Measurements from ENCODE around the gene XBP1. TPM values are rescaled to one million over a fixed set of nuclear protein-coding genes. Genes with fewer than 3 reads are reported as not detected.

XBP1 gene
- polyA plus RNA-seq, 1 of the 3 experiments (the other 2 are of a cell fraction) = 55.6 TPM

GRCh38 chr22:28750471-28750881 lies 49.9 kb downstream of the XBP1 start:
- peak overlapping the region in 1 of 2 experiments; percentile 89; a peak in 2 of 4 replicates for H3K27ac ChIP-seq (ENCODE audit: low read depth in 2 of 2, low read length in 1 of 2)
- H3K9me2 ChIP-seq = no peaks in the 10 kb centered on the region
- H3K36me3 ChIP-seq (replicated peaks in 1 of 2; ENCODE audit: control insufficient read depth in 1 of 2, insufficient read depth in 2 of 2, low read length in 1 of 2) = peaks cover 5 to 46% of the 10 kb centered on the region in 2 experiments
- DNase-seq = no peak
- H3K4me1 ChIP-seq (ENCODE audit: control insufficient read depth in 1 of 2, insufficient read depth in 2 of 2, low read depth in 1 of 2, low read length in 1 of 2) = no peaks in the 10 kb centered on the region
- WGBS (ENCODE audit: low lambda C conversion rate) = 30% methylated on average over 6 of the region's 6 CpGs
- H3K27me3 ChIP-seq (ENCODE audit: insufficient read depth) = no peaks in the 10 kb centered on the region
- H3K4me2 ChIP-seq = peak overlapping the region; percentile 19
- peak overlapping the region in 1 of 2 experiments; percentile 35; a peak in 1 of 4 replicates for H3K4me3 ChIP-seq (ENCODE audit: low read depth in 2 of 2, low read length in 1 of 2)
- H2AFZ ChIP-seq (ENCODE audit: low read depth) = no peak overlapping the region
- no peaks in the 10 kb centered on the region for H3K9me3 ChIP-seq
- peaks cover 23% of the 10 kb centered on the region for H3F3A ChIP-seq (replicated peaks; ENCODE audit: insufficient read depth)
- ChIA-PET CTCF (no interaction called here), POLR2A (interaction anchor here (1.0 kb wide), 1 partner anchor 9 kb away, joined by 4 read pairs; no protein-coding TSS in a partner anchor)
- no peaks in the 10 kb centered on the region for H4K20me1 ChIP-seq (ENCODE audit: insufficient read depth)
- H3K79me2 ChIP-seq (ENCODE audit: insufficient read depth) = peaks cover 6% of the 10 kb centered on the region; the same call in 1 of the 2 replicates
- H3K9ac ChIP-seq = no peak overlapping the region
- TF ChIP-seq EZH2phosphoT487 (IDR thresholded peaks at IDR 0.05; ENCODE audit: borderline replicate concordance, low read depth) (no peak), ZBTB33 (IDR thresholded peaks at IDR 0.05; ENCODE audit: borderline replicate concordance, low read depth) (no peak), CHD2 (IDR thresholded peaks at IDR 0.05; ENCODE audit: low read length, partially characterized antibody) (no peak), FOXJ3 (CRISPR knock-in tag; IDR thresholded peaks at IDR 0.05) (no peak), YY1 (IDR thresholded peaks at IDR 0.05; ENCODE audit: low read depth) (no peak), FOXM1 (IDR thresholded peaks at IDR 0.05; ENCODE audit: low read depth) (no peak), REST (IDR thresholded peaks at IDR 0.05; ENCODE audit: low read depth, low read length) (no peak), GATA2 (CRISPR knock-in tag; IDR thresholded peaks at IDR 0.05) (no peak), MXI1 (IDR thresholded peaks at IDR 0.05; ENCODE audit: low read depth, low read length) (no peak), RCOR1 (IDR thresholded peaks at IDR 0.05; ENCODE audit: low read length) (no peak), JUND (IDR thresholded peaks at IDR 0.05) (peak; percentile 10; the same call in 1 of the 2 replicates), EP300 (IDR thresholded peaks at IDR 0.05; ENCODE audit: borderline replicate concordance in 1 of 2, low read depth in 1 of 2, low read length in 1 of 2) (no peak), MEF2A (IDR thresholded peaks at IDR 0.05; ENCODE audit: borderline replicate concordance, low read depth) (peak; percentile 68), NFIC (IDR thresholded peaks at IDR 0.05; ENCODE audit: borderline replicate concordance) (peak; percentile 57; the same call in 1 of the 2 replicates), RXRA (IDR thresholded peaks at IDR 0.05; ENCODE audit: borderline replicate concordance, low read depth) (no peak), SMC3 (IDR thresholded peaks at IDR 0.05; ENCODE audit: low read depth, low read length) (no peak), NRF1 (IDR thresholded peaks at IDR 0.05; ENCODE audit: low read depth, low read length) (no peak), SIN3A (IDR thresholded peaks at IDR 0.05; ENCODE audit: borderline replicate concordance, low read depth, low read length) (no peak), IRF3 (IDR thresholded peaks at IDR 0.05; ENCODE audit: low read depth, low read length) (no peak), USF1 (IDR thresholded peaks at IDR 0.05; ENCODE audit: borderline replicate concordance, low read depth) (no peak), TEAD4 (IDR thresholded peaks at IDR 0.05; ENCODE audit: borderline replicate concordance, insufficient read depth) (no peak)
- TF ChIP-seq, protein P1, sequence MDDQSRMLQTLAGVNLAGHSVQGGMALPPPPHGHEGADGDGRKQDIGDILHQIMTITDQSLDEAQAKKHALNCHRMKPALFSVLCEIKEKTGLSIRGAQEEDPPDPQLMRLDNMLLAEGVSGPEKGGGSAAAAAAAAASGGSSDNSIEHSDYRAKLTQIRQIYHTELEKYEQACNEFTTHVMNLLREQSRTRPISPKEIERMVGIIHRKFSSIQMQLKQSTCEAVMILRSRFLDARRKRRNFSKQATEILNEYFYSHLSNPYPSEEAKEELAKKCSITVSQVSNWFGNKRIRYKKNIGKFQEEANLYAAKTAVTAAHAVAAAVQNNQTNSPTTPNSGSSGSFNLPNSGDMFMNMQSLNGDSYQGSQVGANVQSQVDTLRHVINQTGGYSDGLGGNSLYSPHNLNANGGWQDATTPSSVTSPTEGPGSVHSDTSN (IDR thresholded peaks at IDR 0.05) = peak; percentile 67
- TF ChIP-seq, protein P2, sequence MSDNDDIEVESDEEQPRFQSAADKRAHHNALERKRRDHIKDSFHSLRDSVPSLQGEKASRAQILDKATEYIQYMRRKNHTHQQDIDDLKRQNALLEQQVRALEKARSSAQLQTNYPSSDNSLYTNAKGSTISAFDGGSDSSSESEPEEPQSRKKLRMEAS (IDR thresholded peaks at IDR 0.05; ENCODE audit: low read depth) = no peak
- TF ChIP-seq, protein P3, sequence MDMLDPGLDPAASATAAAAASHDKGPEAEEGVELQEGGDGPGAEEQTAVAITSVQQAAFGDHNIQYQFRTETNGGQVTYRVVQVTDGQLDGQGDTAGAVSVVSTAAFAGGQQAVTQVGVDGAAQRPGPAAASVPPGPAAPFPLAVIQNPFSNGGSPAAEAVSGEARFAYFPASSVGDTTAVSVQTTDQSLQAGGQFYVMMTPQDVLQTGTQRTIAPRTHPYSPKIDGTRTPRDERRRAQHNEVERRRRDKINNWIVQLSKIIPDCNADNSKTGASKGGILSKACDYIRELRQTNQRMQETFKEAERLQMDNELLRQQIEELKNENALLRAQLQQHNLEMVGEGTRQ (IDR thresholded peaks at IDR 0.05; ENCODE audit: borderline replicate concordance, low read depth, low read length) = no peak
